HepG2 (cell line): ENCODE results near the gene ERMARD. TPM values are rescaled to one million over a fixed set of nuclear protein-coding genes. Genes with fewer than 3 reads are reported as not detected.

ENCODE experiments used
- CEBPB ChIP-seq: IDR thresholded peaks from 2 replicates; pipeline ENCODE4 v1.6.1; 2011; ENCODE audit warnings: low read depth, low read length, improper control_type of control experiment, borderline replicate concordance
- CREB1 ChIP-seq, 2 experiments: fragments of 450-650 bp in 1 of 2; IDR thresholded peaks; 2 replicates each; pipeline ENCODE4 v1.6.1; 2016 to 2017; ENCODE audit warnings: control low read depth in 1 of 2, mild to moderate bottlenecking in 1 of 2, missing compliant biosample characterization in 1 of 2, missing genetic modification characterization in 1 of 2
- DRAP1 ChIP-seq: IDR thresholded peaks from 2 replicates; pipeline ENCODE4 v1.6.1; 2016; ENCODE audit warnings: missing genetic modification reagents, missing compliant biosample characterization
- FOXP1 ChIP-seq, 2 experiments: fragments of 450-650 bp in 1 of 2; IDR thresholded peaks; 2 replicates each; pipeline ENCODE4 v1.6.1; 2017 to 2018; ENCODE audit warnings: antibody characterized with exemption in 1 of 2
- KDM1A ChIP-seq: IDR thresholded peaks from 2 replicates; pipeline ENCODE4 v1.6.1; 2016; ENCODE audit warnings: missing compliant biosample characterization
- KIAA2018 ChIP-seq: sonication (generic); formaldehyde crosslinking; IDR thresholded peaks from 2 replicates; pipeline ENCODE4 v1.5.0; 2020; ENCODE audit warnings: mild to moderate bottlenecking, missing genetic modification reagents, borderline replicate concordance
- PHF5A ChIP-seq: IDR thresholded peaks from one replicate; pipeline ENCODE4 v1.6.1; 2018; ENCODE audit warnings: low read depth, missing genetic modification reagents; ENCODE audit not compliant: unreplicated experiment
- PPARG ChIP-seq: conservative IDR thresholded peaks from 2 replicates; pipeline ENCODE4 v1.6.1; 2016; ENCODE audit warnings: missing biosample characterization, missing genetic modification reagents
- RBM22 ChIP-seq: fragments of 200-400 bp; formaldehyde crosslinking; optimal IDR thresholded peaks from 2 replicates; pipeline ENCODE3; 2017; ENCODE audit warnings: mild to moderate bottlenecking, low read length, moderate library complexity
- STAT5B ChIP-seq: sonication (generic); formaldehyde crosslinking; IDR thresholded peaks from 2 replicates; pipeline ENCODE4 v1.4.0; 2020; ENCODE audit warnings: missing genetic modification reagents
- TRAFD1 ChIP-seq: sonication (generic); formaldehyde crosslinking; IDR thresholded peaks from 2 replicates; pipeline ENCODE4 v1.5.1; 2020; ENCODE audit warnings: missing genetic modification reagents, mild to moderate bottlenecking, borderline replicate concordance
- ZNF142 ChIP-seq: sonication (generic); formaldehyde crosslinking; IDR thresholded peaks from 2 replicates; pipeline ENCODE4 v1.4.0; 2020; ENCODE audit warnings: missing genetic modification reagents
- ZNF746 ChIP-seq: sonication (generic); formaldehyde crosslinking; IDR thresholded peaks from 2 replicates; pipeline ENCODE4 v1.8.0; 2022; ENCODE audit warnings: mild to moderate bottlenecking, missing genetic modification reagents
- polyA plus RNA-seq, 8 experiments: library from polyadenylated mRNA; depleted of rRNA in 3 of 8; stranded (reverse) in 7 of 8; unstranded in 1 of 8; fragments of >200 nt; fragmentation: Illumina TruSeq in 4 of 8; extraction: Trizol in 4 of 8; gene quantifications; 2 replicates each; pipeline versions ENCODE4 v1.2.1 to v1.2.3, GENCODE V29; 2011 to 2016; ENCODE audit warnings: low read depth in 4 of 8, missing spikeins in 1 of 8, mixed read lengths in 1 of 8; ENCODE audit not compliant: insufficient read depth in 1 of 8
- total RNA-seq, 5 experiments: library from RNA; depleted of rRNA; stranded (reverse); fragments of >200 nt; fragmentation: Illumina TruSeq; extraction: Trizol; gene quantifications; 2 replicates each; pipeline ENCODE4 v1.2.3, GENCODE V29; 2016; ENCODE audit warnings: low read depth in 1 of 5

The ERMARD gene
- total and polyA plus RNA-seq, 2 of the 13 experiments (the other 11 are each of a cell fraction or from before 2014, with no cell fraction given), result 8.8 to 10.7 TPM

- TF ChIP-seq PPARG (CRISPR knock-in tag) (no peak), ZNF746 (CRISPR knock-in tag) (no peak), PHF5A (CRISPR knock-in tag) (no peak), ZNF142 (CRISPR knock-in tag) (no peak), TRAFD1 (CRISPR knock-in tag) (no peak), RBM22 (no peak), STAT5B (CRISPR knock-in tag) (no peak), KIAA2018 (CRISPR knock-in tag) (no peak), CEBPB (no peak), DRAP1 (CRISPR knock-in tag) (no peak), KDM1A (CRISPR knock-in tag) (no peak), CREB1 (IDR thresholded peaks at IDR 0.05) (no peak), CREB1 (CRISPR knock-in tag; IDR thresholded peaks at IDR 0.05) (peak; percentile 71), FOXP1 (IDR thresholded peaks at IDR 0.05) (no peak), FOXP1 (CRISPR knock-in tag; IDR thresholded peaks at IDR 0.05) (no peak)
Observed at GRCh38 chr6:169752074-169752623, 727 bp downstream of the ERMARD start (continued).
